Uterus (tissue), 4 donors: Measurements from ENCODE around the gene TRIM66. TPM values are rescaled to one million over a fixed set of nuclear protein-coding genes. Genes with fewer than 3 reads are reported as not detected.

Source experiments
- DNase-seq, 2 donors: peaks; one replicate each; pipeline ENCODE4 v3.0.0-alpha.2; 2019 to 2020
- H3K27ac ChIP-seq, 2 donors: fragments of 200-600 bp; sonication (generic); 1 replicate in 1 of 2; 2 replicates in 1 of 2; pipeline ENCODE4 v1.5.1; 2016 to 2018
- H3K27me3 ChIP-seq, 2 donors: fragments of 200-600 bp; sonication (generic); one replicate each; pipeline ENCODE4 v1.5.1; 2018 to 2019; ENCODE audit warnings: control low read depth in 1 of 2
- H3K36me3 ChIP-seq, 2 donors: fragments of 200-600 bp; sonication (generic); one replicate each; pipeline ENCODE4 v1.5.1; 2019; ENCODE audit warnings: control low read depth in 1 of 2
- H3K4me1 ChIP-seq, 2 donors: fragments of 200-600 bp; sonication (generic); one replicate each; pipeline ENCODE4 v1.5.1; 2018 to 2019; ENCODE audit warnings: control low read depth in 1 of 2
- H3K4me3 ChIP-seq, 2 donors: fragments of 200-600 bp; sonication (generic); 1 replicate in 1 of 2; 2 replicates in 1 of 2; pipeline ENCODE4 v1.5.1; 2018 to 2019; ENCODE audit warnings: mild to moderate bottlenecking in 1 of 2
- H3K9me3 ChIP-seq, 2 donors: fragments of 200-600 bp; sonication (generic); one replicate each; pipeline ENCODE4 v1.5.1; 2019; ENCODE audit warnings: control low read depth in 1 of 2
- POLR2A ChIP-seq, 2 donors: fragments of 450-650 bp; IDR thresholded peaks; one replicate each; pipeline ENCODE4 v1.6.1; 2016; ENCODE audit warnings: antibody characterized with exemption in 2 of 2, mild to moderate bottlenecking in 1 of 2, moderate library complexity in 1 of 2
- intact Hi-C: fragments of 100-400 bp; cut with DNase I; formaldehyde crosslinking; loops from one replicate; pipeline ENCODE4 v1.15.1; 2023; ENCODE audit warnings: low total_unique reads
- total RNA-seq, 4 donors: library from RNA; depleted of rRNA in 3 of 4; stranded (reverse); fragments of >200 nt in 3 of 4; gene quantifications; one replicate each; pipeline versions ENCODE4 v1.1.0 to v1.2.4, GENCODE V29; 2014 to 2023
- TF ChIP-seq, protein P1 (sequence below), 4 experiments: fragments of 200-600 bp in 2 of 4; fragments of 450-650 bp in 2 of 4; sonication (generic) in 2 of 4; IDR thresholded peaks; one replicate each; pipeline ENCODE4 v1.5.1; 2016 to 2019; ENCODE audit warnings: antibody characterized with exemption in 4 of 4, mild to moderate bottlenecking in 2 of 4, moderate library complexity in 1 of 4
- donor health status: DM: yes; HTN: yes; CAD: no.

TRIM66 gene
- total RNA-seq, 4 donors from 2014 or later, result 7.4 to 18.2 (median 10.5) TPM

DNA sequence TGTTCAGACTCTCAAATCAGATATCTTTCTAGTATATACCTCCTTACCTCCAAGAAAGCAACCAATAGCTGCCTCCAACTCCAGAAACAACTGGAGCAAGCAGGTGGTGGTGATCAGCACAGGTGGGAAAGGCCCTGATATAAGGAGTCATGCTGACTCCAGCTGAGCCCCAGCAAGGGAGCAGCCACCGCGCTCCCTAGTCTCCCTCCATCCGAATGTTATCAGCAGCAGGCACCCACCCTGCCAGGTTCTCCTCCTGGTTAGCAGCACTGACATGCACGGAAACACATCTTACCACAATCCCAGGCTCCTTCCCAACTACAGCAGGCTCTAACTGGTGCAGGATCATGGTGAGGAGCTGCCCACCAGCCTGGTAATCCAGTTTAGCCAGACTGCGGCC is 69.9 kb downstream of the TRIM66 start:
- no peak overlapping the region for H3K4me3 ChIP-seq
- no peaks in the 10 kb centered on the region for H3K4me1 ChIP-seq
- intact Hi-C loops, result no loop called here
- no peak for TF ChIP-seq POLR2A (IDR thresholded peaks at IDR 0.05)
- TF ChIP-seq, protein P1, sequence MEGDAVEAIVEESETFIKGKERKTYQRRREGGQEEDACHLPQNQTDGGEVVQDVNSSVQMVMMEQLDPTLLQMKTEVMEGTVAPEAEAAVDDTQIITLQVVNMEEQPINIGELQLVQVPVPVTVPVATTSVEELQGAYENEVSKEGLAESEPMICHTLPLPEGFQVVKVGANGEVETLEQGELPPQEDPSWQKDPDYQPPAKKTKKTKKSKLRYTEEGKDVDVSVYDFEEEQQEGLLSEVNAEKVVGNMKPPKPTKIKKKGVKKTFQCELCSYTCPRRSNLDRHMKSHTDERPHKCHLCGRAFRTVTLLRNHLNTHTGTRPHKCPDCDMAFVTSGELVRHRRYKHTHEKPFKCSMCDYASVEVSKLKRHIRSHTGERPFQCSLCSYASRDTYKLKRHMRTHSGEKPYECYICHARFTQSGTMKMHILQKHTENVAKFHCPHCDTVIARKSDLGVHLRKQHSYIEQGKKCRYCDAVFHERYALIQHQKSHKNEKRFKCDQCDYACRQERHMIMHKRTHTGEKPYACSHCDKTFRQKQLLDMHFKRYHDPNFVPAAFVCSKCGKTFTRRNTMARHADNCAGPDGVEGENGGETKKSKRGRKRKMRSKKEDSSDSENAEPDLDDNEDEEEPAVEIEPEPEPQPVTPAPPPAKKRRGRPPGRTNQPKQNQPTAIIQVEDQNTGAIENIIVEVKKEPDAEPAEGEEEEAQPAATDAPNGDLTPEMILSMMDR (IDR thresholded peaks at IDR 0.05), result no peak
- H3K9me3 ChIP-seq, result no peaks in the 10 kb centered on the region
- no peak for DNase-seq
- no peaks in the 10 kb centered on the region for H3K36me3 ChIP-seq
- H3K27ac ChIP-seq, result no peak overlapping the region
- H3K27me3 ChIP-seq, result no peaks in the 10 kb centered on the region

DNA sequence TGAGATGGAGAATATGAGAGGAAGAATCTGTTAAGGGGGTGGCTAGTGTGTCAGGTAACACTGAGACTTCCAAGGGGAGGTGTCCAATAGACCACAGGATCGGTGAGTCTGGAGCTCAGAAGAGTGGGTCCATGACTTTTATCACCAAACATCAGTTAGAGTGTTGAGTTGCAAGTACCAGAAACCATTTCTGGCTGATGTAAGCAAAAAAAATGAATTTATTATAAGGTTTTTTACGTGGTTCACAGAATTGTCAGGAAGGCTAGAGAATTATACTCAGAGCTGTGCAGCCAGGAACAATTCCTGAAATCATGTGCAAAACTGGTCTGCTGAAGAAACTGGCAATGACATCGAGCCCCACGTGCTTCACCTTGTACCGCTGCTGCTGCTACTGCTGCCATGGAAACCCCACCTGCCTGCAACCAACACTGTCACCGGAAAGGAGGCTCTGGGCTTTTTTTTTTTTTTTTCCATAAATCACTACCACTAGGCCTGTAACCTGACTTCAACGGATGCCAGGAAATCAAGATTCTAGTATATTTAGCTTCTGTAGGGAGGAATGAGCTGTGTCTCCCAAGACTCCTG is 71.8 kb downstream of the TRIM66 start:
- no peak overlapping the region for H3K4me3 ChIP-seq
- H3K4me1 ChIP-seq, result no peaks in the 10 kb centered on the region
- no peaks in the 10 kb centered on the region for H3K36me3 ChIP-seq
- H3K27ac ChIP-seq, result peak overlapping the region in 1 of 2 donors; percentile 61
- no peaks in the 10 kb centered on the region for H3K27me3 ChIP-seq
- intact Hi-C loops, result no loop called here
- TF ChIP-seq, protein P1 (IDR thresholded peaks at IDR 0.05), result no peak
- no peak for TF ChIP-seq POLR2A (IDR thresholded peaks at IDR 0.05)
- DNase-seq, result no peak
- H3K9me3 ChIP-seq, result no peaks in the 10 kb centered on the region

DNA sequence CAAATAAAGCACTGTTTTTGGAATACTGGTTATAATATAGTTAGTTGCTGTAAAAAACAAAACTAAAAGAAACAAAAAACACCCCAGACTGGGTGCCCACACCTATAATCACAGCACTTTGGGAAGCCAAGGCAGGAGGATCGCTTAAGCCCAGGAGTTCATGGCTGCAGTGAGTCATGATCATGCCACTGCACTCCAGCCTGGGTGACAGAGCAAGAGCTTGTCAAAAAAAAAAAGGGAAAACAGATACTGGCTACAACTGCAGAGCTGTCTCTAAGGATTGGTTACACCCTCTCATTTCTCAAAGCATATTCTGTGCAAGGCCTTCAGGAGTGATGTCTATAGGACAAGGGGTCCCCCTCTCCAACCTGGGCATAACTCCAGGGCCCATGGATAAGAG is 73.8 kb downstream of the TRIM66 start:
- H3K27me3 ChIP-seq, result no peaks in the 10 kb centered on the region
- no peaks in the 10 kb centered on the region for H3K36me3 ChIP-seq
- TF ChIP-seq POLR2A (IDR thresholded peaks at IDR 0.05), result no peak
- H3K27ac ChIP-seq, result no peak overlapping the region
- intact Hi-C loops, result no loop called here
- no peak overlapping the region for H3K4me3 ChIP-seq
- H3K4me1 ChIP-seq, result no peaks in the 10 kb centered on the region
- DNase-seq, result no peak
- H3K9me3 ChIP-seq, result no peaks in the 10 kb centered on the region

DNA sequence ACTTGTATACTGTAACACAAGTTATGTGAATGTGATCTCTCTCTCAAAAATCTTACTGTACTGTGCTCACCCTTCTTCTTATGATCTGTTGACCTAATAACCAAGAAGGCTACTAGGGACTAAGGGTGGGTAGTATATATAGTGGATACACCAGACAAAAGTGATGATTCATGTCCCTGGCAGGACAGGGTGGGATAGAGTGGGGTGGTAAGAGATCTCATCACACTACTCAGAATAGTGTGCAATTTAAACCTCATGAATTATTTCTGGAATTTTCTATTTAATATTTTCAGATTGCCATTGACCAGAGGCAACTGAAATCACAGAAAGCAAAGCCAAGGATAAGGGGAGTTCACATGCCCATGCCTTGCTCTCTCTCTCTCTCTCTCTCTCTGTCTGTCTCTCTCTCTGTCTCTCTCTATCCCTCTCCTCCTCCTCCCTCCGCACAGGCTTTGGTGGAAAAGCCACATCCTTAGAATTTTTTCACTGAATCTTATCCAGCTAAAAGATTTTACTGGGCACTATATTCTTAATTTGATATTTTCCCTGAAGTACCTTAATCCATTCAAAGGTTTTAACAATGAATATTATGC is 76.4 kb downstream of the TRIM66 start:
- Histone ChIP-seq H3K36me3 (no peaks in the 10 kb centered on the region), H3K4me1 (no peaks in the 10 kb centered on the region), H3K9me3 (no peaks in the 10 kb centered on the region), H3K27ac (no peak overlapping the region), H3K4me3 (no peak overlapping the region), H3K27me3 (no peaks in the 10 kb centered on the region)
- TF ChIP-seq POLR2A (IDR thresholded peaks at IDR 0.05), result no peak
- TF ChIP-seq, protein P1 (IDR thresholded peaks at IDR 0.05), result no peak
- intact Hi-C loops, result no loop called here
- DNase-seq, result no peak

DNA sequence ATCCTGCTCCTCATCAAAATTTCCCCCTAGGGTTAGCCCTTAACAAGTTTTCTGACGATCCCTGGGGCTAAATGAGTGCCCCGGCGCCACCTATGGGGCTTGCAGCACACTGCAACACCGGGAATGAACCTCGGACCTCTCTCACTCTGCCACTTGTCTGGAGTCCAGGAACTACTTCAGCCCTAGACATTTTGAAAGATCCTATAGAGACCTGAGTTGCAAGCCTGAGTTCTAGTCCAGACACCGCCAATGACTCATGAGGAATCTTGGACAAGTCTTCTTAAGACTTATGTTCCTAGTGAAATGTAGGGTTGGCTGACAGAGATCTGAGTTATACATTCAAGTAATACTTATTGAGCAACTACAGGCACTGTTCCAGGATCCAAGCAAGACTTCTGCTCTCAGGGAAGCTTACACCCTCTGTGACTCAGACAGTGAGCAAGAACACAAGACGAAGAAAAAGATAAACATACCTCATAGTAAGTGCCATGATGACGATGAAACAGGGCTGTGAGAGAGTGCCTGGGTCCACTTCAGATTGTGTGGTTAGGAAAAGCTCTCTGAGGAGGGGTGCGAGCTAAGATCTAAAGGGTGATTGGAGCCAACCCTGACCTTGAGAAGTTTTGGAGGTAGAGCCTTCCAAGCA is 78.3 kb downstream of the TRIM66 start:
- intact Hi-C loops, result no loop called here
- TF ChIP-seq, protein P1 (IDR thresholded peaks at IDR 0.05), result peak in 3 of 4 experiments; percentile 13 to 48 (median 43)
- no peak for TF ChIP-seq POLR2A (IDR thresholded peaks at IDR 0.05)
- H3K36me3 ChIP-seq, result no peaks in the 10 kb centered on the region

More for the DNA sequence above, 78.3 kb downstream of the TRIM66 start:
- H3K27me3 ChIP-seq, result no peaks in the 10 kb centered on the region
- no peaks in the 10 kb centered on the region for H3K9me3 ChIP-seq
- peak; percentile 56 to 74 for DNase-seq
- H3K4me1 ChIP-seq, result no peaks in the 10 kb centered on the region
- H3K27ac ChIP-seq, result peak overlapping the region in 1 of 2 donors; percentile 59
- H3K4me3 ChIP-seq, result no peak overlapping the region
